CD4-positive, CD25-positive, alpha-beta regulatory T cell (primary cell): ENCODE data around the gene ABCC4. TPM values are rescaled to one million over a fixed set of nuclear protein-coding genes. Genes with fewer than 3 reads are reported as not detected.

Source experiments
- ATAC-seq, 2 donors: fragments of 150-1000 bp; cut with Tn5 transposase; one replicate each; pipeline ENCODE4 v1.10.0; 2021; ENCODE audit warnings: low read depth in 2 of 2, moderate number of reproducible peaks in 2 of 2, moderate library complexity in 1 of 2
- DNase-seq, 3 donors: peaks; one replicate each; pipeline versions ENCODE4 v3.0.0 to v3.0.0-alpha.2; 2012 to 2022; ENCODE audit warnings: mixed read lengths in 1 of 3
- H3K27ac ChIP-seq: one replicate; pipeline ENCODE4 v1.7.0; 2013; ENCODE audit warnings: mild to moderate bottlenecking, low read length; ENCODE audit not compliant: insufficient read depth, poor library complexity, severe bottlenecking
- H3K27me3 ChIP-seq: one replicate; pipeline ENCODE4 v1.7.0; 2013; ENCODE audit warnings: low read length; ENCODE audit not compliant: control insufficient read depth, insufficient read depth
- H3K36me3 ChIP-seq: one replicate; pipeline ENCODE4 v1.7.0; 2013; ENCODE audit warnings: mild to moderate bottlenecking, low read length, moderate library complexity; ENCODE audit not compliant: control insufficient read depth, insufficient read depth
- H3K4me1 ChIP-seq: 2 replicates; pipeline ENCODE4 v1.7.0; 2013; ENCODE audit warnings: mild to moderate bottlenecking, low read length; ENCODE audit not compliant: insufficient read depth, control insufficient read depth, poor library complexity, severe bottlenecking
- H3K4me3 ChIP-seq: one replicate; pipeline ENCODE4 v1.7.0; 2013; ENCODE audit warnings: low read depth, mild to moderate bottlenecking, low read length, moderate library complexity
- H3K9me3 ChIP-seq, 2 experiments: 1 replicate in 1 of 2; 2 replicates in 1 of 2; pipeline ENCODE4 v1.7.0; 2013; ENCODE audit warnings: low read length in 2 of 2, mild to moderate bottlenecking in 1 of 2, moderate library complexity in 1 of 2; ENCODE audit not compliant: control insufficient read depth in 2 of 2
- H3K27ac Mint-ChIP-seq, 3 donors: one replicate each; pipeline ENCODE4 v1.8.0; 2020 to 2022; ENCODE audit warnings: mild to moderate bottlenecking in 3 of 3, mixed read lengths in 3 of 3, moderate library complexity in 2 of 3
- H3K27me3 Mint-ChIP-seq: one replicate; pipeline ENCODE4 v1.8.0; 2022; ENCODE audit warnings: mild to moderate bottlenecking, mixed read lengths
- H3K36me3 Mint-ChIP-seq: one replicate; pipeline ENCODE4 v1.8.0; 2020; ENCODE audit warnings: mixed read lengths
- H3K4me1 Mint-ChIP-seq, 4 donors: one replicate each; pipeline ENCODE4 v1.8.0; 2020 to 2022; ENCODE audit warnings: mixed read lengths in 4 of 4, mild to moderate bottlenecking in 1 of 4
- H3K4me3 Mint-ChIP-seq, 4 donors: one replicate each; pipeline ENCODE4 v1.8.0; 2020 to 2022; ENCODE audit warnings: mild to moderate bottlenecking in 4 of 4, mixed read lengths in 4 of 4, moderate library complexity in 3 of 4
- H3K9me3 Mint-ChIP-seq, 7 donors: one replicate each; pipeline ENCODE4 v1.8.0; 2020 to 2022; ENCODE audit warnings: mixed read lengths in 7 of 7, mild to moderate bottlenecking in 3 of 7, moderate library complexity in 2 of 7
- polyA plus RNA-seq, 4 donors: library from polyadenylated mRNA; unstranded; fragments of 300-500 nt; fragmentation: Illumina TruSeq; gene quantifications; one replicate each; pipeline ENCODE4 v1.2.3, GENCODE V29; 2021
- total RNA-seq: library from RNA; stranded (reverse); gene quantifications from one replicate; pipeline ENCODE4 v1.2.3, GENCODE V29; 2022

Gene ABCC4
- total and polyA plus RNA-seq, 5 donors from 2014 or later = 3.9 to 13.2 (median 6.8) TPM

DNA sequence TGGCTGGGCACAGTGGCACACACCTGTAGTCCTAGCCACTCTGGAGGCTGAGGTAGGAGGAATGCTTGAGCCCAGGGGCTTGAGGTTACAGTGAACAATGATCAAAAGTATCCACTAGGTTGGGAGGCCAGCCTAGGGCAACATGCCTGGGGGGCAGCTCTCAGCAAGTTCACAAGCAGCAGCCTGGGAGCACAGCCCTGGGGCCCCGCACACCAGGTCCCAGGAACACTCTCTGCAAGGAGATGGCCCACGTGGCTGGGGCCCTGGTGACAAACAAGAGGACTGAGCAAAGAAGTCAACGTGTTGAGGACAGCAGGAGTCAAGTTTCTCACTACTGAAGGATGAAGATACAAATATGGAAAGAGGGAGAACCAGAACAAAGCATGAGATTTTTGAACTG, 39.3 kb downstream of the ABCC4 start:
- Histone ChIP-seq H3K36me3 (no peaks in the 10 kb centered on the region), H3K9me3 (no peaks in the 10 kb centered on the region), H3K4me3 (no peak overlapping the region), H3K27me3 (no peaks in the 10 kb centered on the region), H3K27ac (no peak overlapping the region), H3K4me1 (no peaks in the 10 kb centered on the region)
- H3K36me3 Mint-ChIP-seq = peaks cover 24% of the 10 kb centered on the region
- peaks cover 0 to 4% (median 0%) of the 10 kb centered on the region in 7 donors for H3K9me3 Mint-ChIP-seq
- no peaks in the 10 kb centered on the region for H3K27me3 Mint-ChIP-seq
- ATAC-seq = no peak
- no peak overlapping the region for H3K27ac Mint-ChIP-seq
- no peak overlapping the region for H3K4me3 Mint-ChIP-seq
- peaks cover 3 to 7% (median 5%) of the 10 kb centered on the region in 4 donors for H3K4me1 Mint-ChIP-seq
- no peak for DNase-seq

- Histone ChIP-seq H3K9me3 (no peaks in the 10 kb centered on the region), H3K27ac (no peak overlapping the region), H3K36me3 (no peaks in the 10 kb centered on the region), H3K27me3 (no peaks in the 10 kb centered on the region), H3K4me1 (no peaks in the 10 kb centered on the region), H3K4me3 (no peak overlapping the region)
- peaks cover 5 to 9% (median 6%) of the 10 kb centered on the region in 4 donors for H3K4me1 Mint-ChIP-seq
- ATAC-seq (no peak), DNase-seq (no peak)
- H3K27ac Mint-ChIP-seq = peak overlapping the region in 1 of 3 donors; percentile 44
- H3K27me3 Mint-ChIP-seq = no peaks in the 10 kb centered on the region
- peaks cover 18% of the 10 kb centered on the region for H3K36me3 Mint-ChIP-seq
- H3K4me3 Mint-ChIP-seq = no peak overlapping the region
- peaks cover 0 to 1% (median 0%) of the 10 kb centered on the region in 7 donors for H3K9me3 Mint-ChIP-seq
These were observed 41.2 kb downstream of the ABCC4 start for GRCh38 chr13:95260031-95260525.

DNA sequence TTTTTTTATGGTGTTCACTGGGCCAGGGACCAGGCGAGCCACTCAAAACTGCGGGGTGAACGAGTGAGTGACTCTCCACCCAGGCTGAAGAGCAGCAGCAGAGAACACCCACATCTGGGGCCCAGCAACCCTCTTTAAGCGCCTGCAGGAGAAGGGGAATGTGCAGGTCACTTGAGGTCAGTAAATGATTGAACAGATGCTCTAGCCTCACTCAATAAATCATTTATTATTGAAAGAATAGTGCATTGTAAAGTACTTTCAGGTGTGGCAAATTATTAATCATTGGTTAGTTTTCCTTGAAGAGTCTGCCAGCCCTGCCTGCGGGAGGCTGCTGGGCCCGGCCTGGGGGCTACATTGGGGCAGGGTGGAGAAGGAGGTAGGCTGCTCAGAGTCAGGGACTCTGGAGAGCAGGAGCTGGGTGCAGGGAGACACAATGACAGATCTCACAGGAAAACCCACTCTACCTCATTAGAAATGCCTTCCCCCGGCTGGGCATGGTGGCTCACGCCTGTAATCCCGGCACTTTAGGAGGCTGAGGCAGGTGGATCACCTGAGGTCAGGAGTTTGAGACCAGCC, 42.5 kb downstream of the ABCC4 start:
- Histone ChIP-seq H3K36me3 (no peaks in the 10 kb centered on the region), H3K27me3 (no peaks in the 10 kb centered on the region), H3K4me1 (no peaks in the 10 kb centered on the region), H3K27ac (no peak overlapping the region), H3K9me3 (no peaks in the 10 kb centered on the region), H3K4me3 (no peak overlapping the region)
- H3K4me1 Mint-ChIP-seq = peaks cover 5 to 9% (median 6%) of the 10 kb centered on the region in 4 donors
- no peaks in the 10 kb centered on the region for H3K27me3 Mint-ChIP-seq
- no peak overlapping the region for H3K4me3 Mint-ChIP-seq
- ATAC-seq (no peak), DNase-seq (no peak)
- no peak overlapping the region for H3K27ac Mint-ChIP-seq
- peaks cover 0 to 1% (median 0%) of the 10 kb centered on the region in 7 donors for H3K9me3 Mint-ChIP-seq
- peaks cover 18% of the 10 kb centered on the region for H3K36me3 Mint-ChIP-seq

- H3K4me3 ChIP-seq = no peak overlapping the region
- no peaks in the 10 kb centered on the region for H3K4me1 ChIP-seq
- H3K27ac ChIP-seq = no peak overlapping the region
- no peaks in the 10 kb centered on the region for H3K27me3 ChIP-seq
- DNase-seq (no peak), ATAC-seq (no peak)
- Mint-ChIP-seq H3K4me3 (no peak overlapping the region), H3K9me3 (peaks cover 0 to 1% (median 0%) of the 10 kb centered on the region in 7 donors), H3K4me1 (peaks cover 5 to 9% (median 6%) of the 10 kb centered on the region in 4 donors), H3K27ac (no peak overlapping the region), H3K36me3 (peaks cover 18% of the 10 kb centered on the region), H3K27me3 (no peaks in the 10 kb centered on the region)
- no peaks in the 10 kb centered on the region for H3K9me3 ChIP-seq
- H3K36me3 ChIP-seq = no peaks in the 10 kb centered on the region
These were observed 43.2 kb downstream of the ABCC4 start for GRCh38 chr13:95258098-95258497.

DNA sequence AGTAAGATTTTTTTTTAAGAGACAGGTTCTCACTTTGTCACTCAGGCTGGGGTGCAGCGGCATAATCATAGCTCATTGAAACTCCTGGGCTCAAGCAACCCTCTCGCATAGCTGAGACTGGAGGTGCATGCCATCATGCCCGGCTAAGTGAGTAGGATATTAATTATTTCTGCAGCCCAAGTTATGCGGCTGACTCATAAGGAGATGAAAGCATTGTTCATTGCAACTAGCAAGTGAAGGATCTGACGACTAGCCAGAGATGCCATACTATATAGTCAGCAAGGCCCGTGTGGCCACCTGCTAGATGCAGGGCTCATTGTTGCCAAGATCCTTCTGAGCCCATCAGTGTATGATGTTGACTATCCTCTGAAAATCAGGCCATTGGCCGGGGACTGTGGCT, 45.2 kb downstream of the ABCC4 start:
- DNase-seq (no peak), ATAC-seq (no peak)
- Mint-ChIP-seq H3K27ac (no peak overlapping the region), H3K27me3 (no peaks in the 10 kb centered on the region), H3K4me3 (no peak overlapping the region), H3K4me1 (peaks cover 5 to 9% (median 6%) of the 10 kb centered on the region in 4 donors), H3K36me3 (peaks cover 18% of the 10 kb centered on the region), H3K9me3 (peaks cover 0 to 3% (median 0%) of the 10 kb centered on the region in 7 donors)
- H3K9me3 ChIP-seq = no peaks in the 10 kb centered on the region
- no peak overlapping the region for H3K4me3 ChIP-seq
- no peaks in the 10 kb centered on the region for H3K36me3 ChIP-seq
- H3K27me3 ChIP-seq = no peaks in the 10 kb centered on the region
- no peak overlapping the region for H3K27ac ChIP-seq
- H3K4me1 ChIP-seq = no peaks in the 10 kb centered on the region

GRCh38 chr13:95255072-95255732, 46.0 kb downstream of the ABCC4 start:
- peaks cover 5 to 9% (median 6%) of the 10 kb centered on the region in 4 donors for H3K4me1 Mint-ChIP-seq
- no peak for DNase-seq

DNA sequence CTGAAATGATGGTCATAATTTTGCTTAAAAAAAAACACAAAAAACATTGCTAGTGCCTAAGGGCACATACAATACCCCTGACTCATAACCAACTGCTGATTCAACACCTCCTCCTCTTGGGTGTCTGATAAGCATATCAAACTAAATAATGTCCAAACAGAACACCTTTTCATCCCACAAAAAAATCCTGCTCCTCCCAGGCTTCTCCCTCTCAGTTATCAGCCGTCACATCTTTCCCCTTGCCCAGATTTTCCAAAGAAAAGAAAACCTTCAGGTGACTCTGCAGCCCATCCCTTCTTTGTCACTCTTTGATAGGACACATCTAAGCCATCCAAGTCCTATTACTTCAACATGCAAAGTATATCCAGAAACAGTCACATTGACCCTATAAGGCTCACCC, 46.9 kb downstream of the ABCC4 start:
- no peak for DNase-seq
- H3K4me1 ChIP-seq = no peaks in the 10 kb centered on the region
- Mint-ChIP-seq H3K27ac (no peak overlapping the region), H3K27me3 (no peaks in the 10 kb centered on the region), H3K4me1 (peaks cover 5 to 10% (median 8%) of the 10 kb centered on the region in 4 donors), H3K4me3 (no peak overlapping the region), H3K9me3 (peaks cover 0 to 1% (median 0%) of the 10 kb centered on the region in 7 donors), H3K36me3 (peaks cover 14% of the 10 kb centered on the region)
- no peaks in the 10 kb centered on the region for H3K36me3 ChIP-seq
- H3K27ac ChIP-seq = no peak overlapping the region
- H3K27me3 ChIP-seq = no peaks in the 10 kb centered on the region
- no peak for ATAC-seq
- no peak overlapping the region for H3K4me3 ChIP-seq
- H3K9me3 ChIP-seq = no peaks in the 10 kb centered on the region

More at GRCh38 chr13:95255072-95255732, 46.0 kb downstream of the ABCC4 start:
- no peaks in the 10 kb centered on the region for H3K4me1 ChIP-seq
- H3K9me3 Mint-ChIP-seq = peaks cover 0 to 1% (median 0%) of the 10 kb centered on the region in 7 donors
- H3K4me3 ChIP-seq = no peak overlapping the region
- no peaks in the 10 kb centered on the region for H3K27me3 Mint-ChIP-seq
- H3K4me3 Mint-ChIP-seq = no peak overlapping the region
- H3K27ac Mint-ChIP-seq = no peak overlapping the region
- peaks cover 18% of the 10 kb centered on the region for H3K36me3 Mint-ChIP-seq
- no peaks in the 10 kb centered on the region for H3K27me3 ChIP-seq
- H3K27ac ChIP-seq = no peak overlapping the region
- H3K9me3 ChIP-seq = no peaks in the 10 kb centered on the region
- ATAC-seq = no peak
- H3K36me3 ChIP-seq = no peaks in the 10 kb centered on the region
